ENCODE results near the gene ABHD18. TPM values are rescaled to one million over a fixed set of nuclear protein-coding genes. Genes with fewer than 3 reads are reported as not detected.

ABHD18 gene
- total RNA-seq, 5 donors from 2014 or later (not counting 1 experiment from before 2014, with no cell fraction given): 16.3 to 25.8 (median 21.7) TPM

- no peak overlapping the region for H3K4me3 Mint-ChIP-seq
- WGBS (ENCODE audit: insufficient coverage): 80% methylated on average over 1 of the region's 2 CpGs
- Histone ChIP-seq H3K27me3 (replicated peaks in 1 of 2; ENCODE audit: control insufficient read depth in 2 of 2, extremely low read depth in 1 of 2, insufficient read depth in 2 of 2, low read length in 1 of 2) (no peaks in the 10 kb centered on the region), H3K4me1 (ENCODE audit: control insufficient read depth in 1 of 2, extremely low read depth in 1 of 2, insufficient read depth in 2 of 2, low read length in 2 of 2) (no peaks in the 10 kb centered on the region), H3K9me3 (no peaks in the 10 kb centered on the region), H3K27ac (ENCODE audit: low read length) (no peak overlapping the region), H3K4me3 (ENCODE audit: control insufficient read depth in 1 of 2, extremely low read depth in 1 of 2, low read length in 1 of 2) (no peak overlapping the region), H3K36me3 (ENCODE audit: control insufficient read depth in 2 of 2, extremely low read depth in 1 of 2, insufficient read depth in 1 of 2, low read length in 1 of 2) (peaks cover 0 to 5% of the 10 kb centered on the region in 2 donors)
- ChIA-PET CTCF (no interaction called here), POLR2A (interaction anchor here in 1 of 2 donors (0.5 kb wide), 1 partner anchor 10 kb away, joined by 6 read pairs; no protein-coding TSS in a partner anchor)
- DNase-seq (no peak), ATAC-seq (replicated peaks in 1 of 4) (no peak)
- no peaks in the 10 kb centered on the region for H3K27me3 Mint-ChIP-seq
- H3K9me3 Mint-ChIP-seq: no peaks in the 10 kb centered on the region
- peaks cover 9% of the 10 kb centered on the region for H3K36me3 Mint-ChIP-seq
- H3K4me1 Mint-ChIP-seq: peaks cover 6 to 11% (median 9%) of the 10 kb centered on the region in 3 donors
- H3K27ac Mint-ChIP-seq: no peak overlapping the region
These were observed 13.7 kb downstream of the ABHD18 start for GRCh38 chr4:127978930-127979329.

- no peak overlapping the region for H3K4me3 ChIP-seq (ENCODE audit: control insufficient read depth in 1 of 2, extremely low read depth in 1 of 2, low read length in 1 of 2)
- Mint-ChIP-seq H3K27ac (no peak overlapping the region), H3K4me3 (no peak overlapping the region), H3K36me3 (peaks cover 13% of the 10 kb centered on the region), H3K9me3 (no peaks in the 10 kb centered on the region), H3K27me3 (no peaks in the 10 kb centered on the region), H3K4me1 (peaks cover 0 to 3% (median 2%) of the 10 kb centered on the region in 3 donors)
- WGBS (ENCODE audit: insufficient coverage): no CpG with 5 or more reads among the region's 2 CpGs
- peaks cover 0 to 11% of the 10 kb centered on the region in 2 donors for H3K36me3 ChIP-seq (ENCODE audit: control insufficient read depth in 2 of 2, extremely low read depth in 1 of 2, insufficient read depth in 1 of 2, low read length in 1 of 2)
- no peaks in the 10 kb centered on the region for H3K4me1 ChIP-seq (ENCODE audit: control insufficient read depth in 1 of 2, extremely low read depth in 1 of 2, insufficient read depth in 2 of 2, low read length in 2 of 2)
- no peaks in the 10 kb centered on the region for H3K9me3 ChIP-seq
- ChIA-PET CTCF (no interaction called here), POLR2A (interaction anchor here (0.5 kb wide), 2 partner anchors 37 to 73 kb away, joined by 3 to 4 read pairs; no protein-coding TSS in a partner anchor)
- DNase-seq (no peak), ATAC-seq (replicated peaks in 1 of 4) (no peak)
- no peaks in the 10 kb centered on the region for H3K27me3 ChIP-seq (replicated peaks in 1 of 2; ENCODE audit: control insufficient read depth in 2 of 2, extremely low read depth in 1 of 2, insufficient read depth in 2 of 2, low read length in 1 of 2)
- no peak overlapping the region for H3K27ac ChIP-seq (ENCODE audit: low read length)
These were observed 17.2 kb downstream of the ABHD18 start for GRCh38 chr4:127982445-127982844.

DNA sequence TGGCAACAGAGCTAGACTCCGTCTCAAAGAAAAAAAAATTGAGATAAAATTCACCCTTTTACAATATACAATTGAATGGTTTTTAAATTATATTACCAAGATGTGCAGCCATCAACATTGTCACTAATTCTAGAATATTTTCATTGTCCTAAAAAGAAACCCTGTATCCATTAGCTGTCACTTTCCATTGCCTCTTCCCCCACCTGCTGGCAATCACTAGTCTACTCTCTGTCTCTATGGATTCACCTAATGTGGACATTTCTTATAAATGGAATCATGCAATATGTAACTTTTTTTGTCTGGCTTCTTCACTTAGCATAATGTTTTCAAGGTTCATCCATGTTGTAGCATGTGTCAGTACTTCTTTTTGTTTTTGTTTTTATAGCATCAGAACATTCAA, 20.8 kb downstream of the ABHD18 start:
- Mint-ChIP-seq H3K27me3 (no peaks in the 10 kb centered on the region), H3K9me3 (no peaks in the 10 kb centered on the region), H3K36me3 (peaks cover 27% of the 10 kb centered on the region), H3K27ac (no peak overlapping the region), H3K4me3 (no peak overlapping the region), H3K4me1 (peaks cover 2 to 4% (median 3%) of the 10 kb centered on the region in 3 donors)
- ATAC-seq (replicated peaks in 1 of 4) (no peak), DNase-seq (no peak)
- Histone ChIP-seq H3K9me3 (no peaks in the 10 kb centered on the region), H3K27me3 (replicated peaks in 1 of 2; ENCODE audit: control insufficient read depth in 2 of 2, extremely low read depth in 1 of 2, insufficient read depth in 2 of 2, low read length in 1 of 2) (no peaks in the 10 kb centered on the region), H3K4me1 (ENCODE audit: control insufficient read depth in 1 of 2, extremely low read depth in 1 of 2, insufficient read depth in 2 of 2, low read length in 2 of 2) (no peaks in the 10 kb centered on the region), H3K4me3 (ENCODE audit: control insufficient read depth in 1 of 2, extremely low read depth in 1 of 2, low read length in 1 of 2) (no peak overlapping the region), H3K36me3 (ENCODE audit: control insufficient read depth in 2 of 2, extremely low read depth in 1 of 2, insufficient read depth in 1 of 2, low read length in 1 of 2) (peaks cover 0 to 17% of the 10 kb centered on the region in 2 donors), H3K27ac (ENCODE audit: low read length) (no peak overlapping the region)
- WGBS (ENCODE audit: insufficient coverage): no CpG with 5 or more reads among the region's 1 CpG
- CTCF ChIA-PET: no interaction called here
- POLR2A ChIA-PET: interaction anchor here in 1 of 2 donors (0.5 kb wide), 1 partner anchor 45 kb away, joined by 6 read pairs; no protein-coding TSS in a partner anchor

DNA sequence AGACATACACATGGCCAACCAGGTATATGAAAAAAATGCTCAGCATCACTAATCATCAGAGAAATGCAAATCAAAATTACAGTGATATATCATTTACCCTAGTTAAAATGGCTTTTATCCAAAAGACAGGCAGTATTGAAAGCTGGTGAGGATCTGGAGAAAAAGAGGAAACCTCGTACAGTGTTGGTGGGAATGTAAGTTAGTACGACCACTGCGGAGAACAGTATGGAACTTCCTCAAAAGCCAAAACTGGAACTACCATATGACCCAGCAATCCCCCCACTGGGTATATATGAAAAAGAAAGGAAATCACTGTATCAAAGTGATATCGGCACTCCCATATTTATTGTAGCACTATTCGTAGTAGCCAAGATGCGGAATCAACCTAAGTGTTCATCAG, 23.4 kb downstream of the ABHD18 start:
- Mint-ChIP-seq H3K27me3 (no peaks in the 10 kb centered on the region), H3K27ac (no peak overlapping the region), H3K4me1 (peaks cover 8 to 13% (median 10%) of the 10 kb centered on the region in 3 donors), H3K9me3 (no peaks in the 10 kb centered on the region), H3K4me3 (no peak overlapping the region), H3K36me3 (peaks cover 33% of the 10 kb centered on the region)
- ChIA-PET POLR2A (no interaction called here), CTCF (no interaction called here)
- H3K4me1 ChIP-seq (ENCODE audit: control insufficient read depth in 1 of 2, extremely low read depth in 1 of 2, insufficient read depth in 2 of 2, low read length in 2 of 2): peaks cover 0 to 2% of the 10 kb centered on the region in 2 experiments
- ATAC-seq (replicated peaks in 1 of 4) (no peak), DNase-seq (no peak)
- H3K27me3 ChIP-seq (replicated peaks in 1 of 2; ENCODE audit: control insufficient read depth in 2 of 2, extremely low read depth in 1 of 2, insufficient read depth in 2 of 2, low read length in 1 of 2): no peaks in the 10 kb centered on the region
- WGBS (ENCODE audit: insufficient coverage): no CpG with 5 or more reads among the region's 6 CpGs
- no peak overlapping the region for H3K27ac ChIP-seq (ENCODE audit: low read length)
- no peak overlapping the region for H3K4me3 ChIP-seq (ENCODE audit: control insufficient read depth in 1 of 2, extremely low read depth in 1 of 2, low read length in 1 of 2)
- H3K36me3 ChIP-seq (ENCODE audit: control insufficient read depth in 2 of 2, extremely low read depth in 1 of 2, insufficient read depth in 1 of 2, low read length in 1 of 2): peaks cover 0 to 17% of the 10 kb centered on the region in 2 donors
- H3K9me3 ChIP-seq: no peaks in the 10 kb centered on the region

GRCh38 chr4:127993151-127993550, 27.9 kb downstream of the ABHD18 start:
- H3K36me3 ChIP-seq (ENCODE audit: control insufficient read depth in 2 of 2, extremely low read depth in 1 of 2, insufficient read depth in 1 of 2, low read length in 1 of 2): peaks cover 0 to 9% of the 10 kb centered on the region in 2 donors
- Mint-ChIP-seq H3K27ac (peak overlapping the region in 1 of 2 donors; percentile 64), H3K4me1 (peaks cover 9 to 14% (median 14%) of the 10 kb centered on the region in 3 donors), H3K27me3 (no peaks in the 10 kb centered on the region), H3K36me3 (peaks cover 47% of the 10 kb centered on the region), H3K4me3 (no peak overlapping the region), H3K9me3 (peaks cover 0 to 7% (median 4%) of the 10 kb centered on the region in 3 donors)
- no peak overlapping the region for H3K4me3 ChIP-seq (ENCODE audit: control insufficient read depth in 1 of 2, extremely low read depth in 1 of 2, low read length in 1 of 2)
- no peaks in the 10 kb centered on the region for H3K27me3 ChIP-seq (replicated peaks in 1 of 2; ENCODE audit: control insufficient read depth in 2 of 2, extremely low read depth in 1 of 2, insufficient read depth in 2 of 2, low read length in 1 of 2)
- DNase-seq: no peak
- no peak overlapping the region for H3K27ac ChIP-seq (ENCODE audit: low read length)
- H3K4me1 ChIP-seq (ENCODE audit: control insufficient read depth in 1 of 2, extremely low read depth in 1 of 2, insufficient read depth in 2 of 2, low read length in 2 of 2): peaks cover 0 to 2% of the 10 kb centered on the region in 2 experiments
- H3K9me3 ChIP-seq: peaks cover 2% of the 10 kb centered on the region
- CTCF ChIA-PET: no interaction called here
- no CpG with 5 or more reads among the region's 2 CpGs for WGBS (ENCODE audit: insufficient coverage)
- POLR2A ChIA-PET: no interaction called here
- ATAC-seq (replicated peaks in 1 of 4): no peak

GRCh38 chr4:127995776-127996175, 30.6 kb downstream of the ABHD18 start:
- POLR2A ChIA-PET: interaction anchor here in 1 of 2 donors (0.6 kb wide), 1 partner anchor 62 kb away, joined by 4 read pairs; no protein-coding TSS in a partner anchor
- CTCF ChIA-PET: no interaction called here
- WGBS (ENCODE audit: insufficient coverage): no CpG with 5 or more reads among the region's 1 CpG
- Histone ChIP-seq H3K27ac (ENCODE audit: low read length) (no peak overlapping the region), H3K4me3 (ENCODE audit: control insufficient read depth in 1 of 2, extremely low read depth in 1 of 2, low read length in 1 of 2) (no peak overlapping the region), H3K27me3 (replicated peaks in 1 of 2; ENCODE audit: control insufficient read depth in 2 of 2, extremely low read depth in 1 of 2, insufficient read depth in 2 of 2, low read length in 1 of 2) (no peaks in the 10 kb centered on the region), H3K4me1 (ENCODE audit: control insufficient read depth in 1 of 2, extremely low read depth in 1 of 2, insufficient read depth in 2 of 2, low read length in 2 of 2) (peaks cover 0 to 2% of the 10 kb centered on the region in 2 experiments), H3K36me3 (ENCODE audit: control insufficient read depth in 2 of 2, extremely low read depth in 1 of 2, insufficient read depth in 1 of 2, low read length in 1 of 2) (peaks cover 0 to 4% of the 10 kb centered on the region in 2 donors), H3K9me3 (peaks cover 2% of the 10 kb centered on the region)
- ATAC-seq (replicated peaks in 1 of 4): no peak
- peaks cover 58% of the 10 kb centered on the region for H3K36me3 Mint-ChIP-seq
- DNase-seq: no peak
- H3K27me3 Mint-ChIP-seq: no peaks in the 10 kb centered on the region
- no peak overlapping the region for H3K4me3 Mint-ChIP-seq
- peaks cover 0 to 15% (median 14%) of the 10 kb centered on the region in 3 donors for H3K9me3 Mint-ChIP-seq
- peaks cover 16 to 20% (median 17%) of the 10 kb centered on the region in 3 donors for H3K4me1 Mint-ChIP-seq
- no peak overlapping the region for H3K27ac Mint-ChIP-seq

Measured in T-cell (primary cell).